LNCAP (cell line): Measurements from ENCODE around the gene ARSG.

ENCODE experiments used
- TF ChIP-seq, protein P1 (sequence below): fragments of 450-650 bp; IDR thresholded peaks from 2 replicates; pipeline ENCODE4 v1.5.1; 2017; ENCODE audit warnings: mild to moderate bottlenecking

ARSG gene

DNA sequence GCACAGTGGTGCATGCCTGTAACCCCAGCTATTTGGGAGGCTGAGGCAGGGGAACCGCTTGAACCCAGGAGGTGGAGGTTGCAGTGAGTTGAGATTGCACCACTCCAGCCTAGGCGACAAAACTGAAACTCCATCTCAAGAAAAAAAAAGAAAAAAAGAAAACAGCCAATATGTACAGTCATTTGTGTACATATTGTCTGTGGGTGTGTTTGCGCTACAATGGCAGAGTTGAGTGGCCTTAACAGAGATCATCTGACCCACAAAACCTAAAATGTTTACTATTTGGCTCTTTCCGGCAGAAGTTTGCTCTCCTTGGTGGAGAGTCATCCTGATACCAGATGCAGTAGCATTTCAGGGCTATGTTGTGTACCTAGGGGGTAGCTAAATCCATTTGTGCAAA lies 57.9 kb downstream of the ARSG start:
- TF ChIP-seq, protein P1, sequence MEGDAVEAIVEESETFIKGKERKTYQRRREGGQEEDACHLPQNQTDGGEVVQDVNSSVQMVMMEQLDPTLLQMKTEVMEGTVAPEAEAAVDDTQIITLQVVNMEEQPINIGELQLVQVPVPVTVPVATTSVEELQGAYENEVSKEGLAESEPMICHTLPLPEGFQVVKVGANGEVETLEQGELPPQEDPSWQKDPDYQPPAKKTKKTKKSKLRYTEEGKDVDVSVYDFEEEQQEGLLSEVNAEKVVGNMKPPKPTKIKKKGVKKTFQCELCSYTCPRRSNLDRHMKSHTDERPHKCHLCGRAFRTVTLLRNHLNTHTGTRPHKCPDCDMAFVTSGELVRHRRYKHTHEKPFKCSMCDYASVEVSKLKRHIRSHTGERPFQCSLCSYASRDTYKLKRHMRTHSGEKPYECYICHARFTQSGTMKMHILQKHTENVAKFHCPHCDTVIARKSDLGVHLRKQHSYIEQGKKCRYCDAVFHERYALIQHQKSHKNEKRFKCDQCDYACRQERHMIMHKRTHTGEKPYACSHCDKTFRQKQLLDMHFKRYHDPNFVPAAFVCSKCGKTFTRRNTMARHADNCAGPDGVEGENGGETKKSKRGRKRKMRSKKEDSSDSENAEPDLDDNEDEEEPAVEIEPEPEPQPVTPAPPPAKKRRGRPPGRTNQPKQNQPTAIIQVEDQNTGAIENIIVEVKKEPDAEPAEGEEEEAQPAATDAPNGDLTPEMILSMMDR, result no peak

DNA sequence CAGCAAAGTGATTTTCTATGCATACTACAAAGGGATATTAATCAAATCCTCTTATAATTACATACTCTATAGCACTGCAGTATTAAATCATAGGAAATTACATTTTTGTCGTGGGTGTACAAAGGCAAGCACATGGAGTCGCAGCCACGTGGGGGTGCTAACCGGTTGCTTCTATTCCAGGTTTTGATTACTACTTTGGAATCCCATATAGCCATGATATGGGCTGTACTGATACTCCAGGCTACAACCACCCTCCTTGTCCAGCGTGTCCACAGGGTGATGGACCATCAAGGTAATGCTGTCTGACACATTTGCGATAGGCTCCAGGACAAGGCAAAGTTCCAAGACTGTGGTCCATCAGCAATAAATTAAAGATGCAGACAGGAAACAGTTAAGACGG lies 60.1 kb downstream of the ARSG start:
- TF ChIP-seq, protein P1, result no peak

DNA sequence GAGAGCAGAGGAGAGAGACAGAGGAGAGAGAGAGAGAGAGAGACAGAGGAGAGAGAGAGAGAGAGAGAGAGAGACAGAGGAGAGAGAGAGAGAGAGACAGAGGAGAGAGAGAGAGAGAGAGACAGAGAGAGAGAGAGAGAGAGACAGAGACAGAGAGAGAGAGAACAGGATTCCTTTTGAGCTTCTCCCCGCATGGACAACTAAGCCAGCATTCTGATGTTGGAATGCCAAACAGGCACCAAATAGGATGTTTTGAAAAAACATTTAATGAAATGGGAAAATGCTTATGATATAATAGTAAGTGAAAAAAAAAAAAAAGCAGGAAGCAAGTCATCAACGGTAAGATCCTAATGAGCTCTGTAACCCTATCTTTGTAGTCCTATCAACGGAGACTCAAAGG lies 60.7 kb downstream of the ARSG start:
- TF ChIP-seq, protein P1, result no peak

- TF ChIP-seq, protein P1, result no peak
Observed at GRCh38 chr17:68353111-68353521, 61.8 kb downstream of the ARSG start.

GRCh38 chr17:68356520-68356919 lies 65.2 kb downstream of the ARSG start:
- TF ChIP-seq, protein P1, result no peak

- TF ChIP-seq, protein P1, result no peak
Observed at GRCh38 chr17:68356949-68357455, 65.7 kb downstream of the ARSG start.

- TF ChIP-seq, protein P1, result no peak
Observed at GRCh38 chr17:68357886-68358285, 66.6 kb downstream of the ARSG start.
